Astrocyte (in vitro differentiated cells and primary cell): ENCODE data around the gene C6orf62. TPM values are rescaled to one million over a fixed set of nuclear protein-coding genes. Genes with fewer than 3 reads are reported as not detected.

ENCODE experiments used
- DNase-seq: peaks from one replicate; pipeline ENCODE4 v3.0.0-alpha.2; 2010; ENCODE audit warnings: low read depth
- FAIRE-seq: peaks from 2 replicates; lab custom pipeline; 2011; peaks lifted over from hg19 to GRCh38; lab: Jason Lieb, UNC
- H2AFZ ChIP-seq: 2 replicates; pipeline ENCODE4 v1.6.0; 2012; ENCODE audit warnings: low read depth, low read length, inconsistent platforms
- H3K27ac ChIP-seq: 2 replicates; pipeline ENCODE4 v1.5.1; 2011; ENCODE audit warnings: low read depth, low read length, inconsistent platforms
- H3K27me3 ChIP-seq: 2 replicates; pipeline ENCODE4 v1.6.0; 2011; ENCODE audit warnings: low read length, inconsistent platforms; ENCODE audit not compliant: insufficient read depth
- H3K36me3 ChIP-seq: 2 replicates; pipeline ENCODE4 v1.5.1; 2011; ENCODE audit warnings: low read length, inconsistent platforms; ENCODE audit not compliant: insufficient read depth
- H3K4me1 ChIP-seq: 2 replicates; pipeline ENCODE4 v1.5.1; 2011; ENCODE audit warnings: low read length, inconsistent platforms; ENCODE audit not compliant: insufficient read depth
- H3K4me2 ChIP-seq: 2 replicates; pipeline ENCODE4 v1.6.0; 2012; ENCODE audit warnings: low read length, inconsistent platforms
- H3K4me3 ChIP-seq: 2 replicates; pipeline ENCODE4 v1.5.1; 2011; ENCODE audit warnings: low read depth, mild to moderate bottlenecking, low read length, inconsistent platforms; ENCODE audit not compliant: insufficient read depth
- H3K79me2 ChIP-seq: 2 replicates; pipeline ENCODE4 v1.6.0; 2012; ENCODE audit warnings: mild to moderate bottlenecking, low read length, inconsistent platforms; ENCODE audit not compliant: insufficient read depth
- H3K9ac ChIP-seq: 2 replicates; pipeline ENCODE4 v1.6.0; 2012; ENCODE audit warnings: mild to moderate bottlenecking, low read length, inconsistent platforms
- H3K9me3 ChIP-seq: 2 replicates; pipeline ENCODE4 v1.5.1; 2012; ENCODE audit warnings: low read depth, mild to moderate bottlenecking, low read length, inconsistent platforms; ENCODE audit not compliant: insufficient read depth
- H4K20me1 ChIP-seq: 2 replicates; pipeline ENCODE4 v1.6.0; 2012; ENCODE audit warnings: low read length, inconsistent platforms; ENCODE audit not compliant: insufficient read depth
- H3K27ac Mint-ChIP-seq: one replicate; pipeline ENCODE4 v1.8.0; 2021; ENCODE audit warnings: mild to moderate bottlenecking, mixed read lengths; ENCODE audit not compliant: unreplicated experiment
- H3K27me3 Mint-ChIP-seq: one replicate; pipeline ENCODE4 v1.8.0; 2021; ENCODE audit warnings: low read depth, mixed read lengths; ENCODE audit not compliant: unreplicated experiment
- H3K36me3 Mint-ChIP-seq: one replicate; pipeline ENCODE4 v1.8.0; 2021; ENCODE audit warnings: low read depth, mixed read lengths; ENCODE audit not compliant: unreplicated experiment
- H3K4me1 Mint-ChIP-seq: one replicate; pipeline ENCODE4 v1.8.0; 2021; ENCODE audit warnings: low read depth, mixed read lengths; ENCODE audit not compliant: unreplicated experiment
- H3K4me3 Mint-ChIP-seq: one replicate; pipeline ENCODE4 v1.8.0; 2021; ENCODE audit warnings: mild to moderate bottlenecking, moderate library complexity, mixed read lengths; ENCODE audit not compliant: unreplicated experiment
- H3K9me3 Mint-ChIP-seq: one replicate; pipeline ENCODE4 v1.8.0; 2021; ENCODE audit warnings: mild to moderate bottlenecking, mixed read lengths; ENCODE audit not compliant: unreplicated experiment
- CTCF ChIP-seq: IDR thresholded peaks from 2 replicates; pipeline ENCODE4 v1.5.1; 2011; ENCODE audit warnings: low read depth, mild to moderate bottlenecking, inconsistent platforms, low read length, moderate library complexity; ENCODE audit not compliant: insufficient read depth
- EZH2 ChIP-seq: IDR thresholded peaks from 2 replicates; pipeline ENCODE4 v1.6.1; 2012; ENCODE audit warnings: mild to moderate bottlenecking, low read length, inconsistent platforms; ENCODE audit not compliant: insufficient read depth
- total RNA-seq: library from RNA; stranded (reverse); gene quantifications from 2 replicates; pipeline ENCODE4 v1.2.1, GENCODE V29; 2021

C6orf62 gene
- total RNA-seq, 1 donor from 2014 or later = 162 TPM

- no peaks in the 10 kb centered on the region for H3K9me3 ChIP-seq
- no peak overlapping the region for H2AFZ ChIP-seq
- no peaks in the 10 kb centered on the region for H4K20me1 ChIP-seq
- H3K36me3 ChIP-seq = no peaks in the 10 kb centered on the region
- H3K4me3 ChIP-seq = no peak overlapping the region
- H3K4me1 Mint-ChIP-seq = peaks cover 2% of the 10 kb centered on the region
- no peaks in the 10 kb centered on the region for H3K9me3 Mint-ChIP-seq
- no peak for DNase-seq
- H3K4me1 ChIP-seq = no peaks in the 10 kb centered on the region
- H3K27me3 Mint-ChIP-seq = no peaks in the 10 kb centered on the region
- no peaks in the 10 kb centered on the region for H3K27me3 ChIP-seq
- no peak for FAIRE-seq
- no peak overlapping the region for H3K27ac ChIP-seq
- H3K27ac Mint-ChIP-seq = no peak overlapping the region
- TF ChIP-seq EZH2 (no peak), CTCF (no peak)
- H3K79me2 ChIP-seq = no peaks in the 10 kb centered on the region
- no peak overlapping the region for H3K4me2 ChIP-seq
- no peaks in the 10 kb centered on the region for H3K36me3 Mint-ChIP-seq
- H3K9ac ChIP-seq = no peak overlapping the region
- H3K4me3 Mint-ChIP-seq = no peak overlapping the region
Measured at GRCh38 chr6:24760210-24760609, 41.3 kb upstream of the C6orf62 start.

- no peak overlapping the region for H3K9ac ChIP-seq
- no peak overlapping the region for H3K27ac ChIP-seq
- no peak overlapping the region for H3K4me3 Mint-ChIP-seq
- H3K27me3 Mint-ChIP-seq = no peaks in the 10 kb centered on the region
- H3K4me3 ChIP-seq = no peak overlapping the region
- no peaks in the 10 kb centered on the region for H3K36me3 Mint-ChIP-seq
- peaks cover 2% of the 10 kb centered on the region for H3K4me1 Mint-ChIP-seq
- H4K20me1 ChIP-seq = no peaks in the 10 kb centered on the region
- no peak overlapping the region for H3K4me2 ChIP-seq
- H2AFZ ChIP-seq = no peak overlapping the region
- H3K27me3 ChIP-seq = no peaks in the 10 kb centered on the region
- H3K4me1 ChIP-seq = no peaks in the 10 kb centered on the region
- no peaks in the 10 kb centered on the region for H3K79me2 ChIP-seq
- TF ChIP-seq CTCF = no peak
- TF ChIP-seq EZH2 = no peak
- no peak overlapping the region for H3K27ac Mint-ChIP-seq
- H3K9me3 Mint-ChIP-seq = no peaks in the 10 kb centered on the region
- no peaks in the 10 kb centered on the region for H3K36me3 ChIP-seq
- FAIRE-seq (no peak), DNase-seq (no peak)
- no peaks in the 10 kb centered on the region for H3K9me3 ChIP-seq
Measured at GRCh38 chr6:24759718-24760117, 40.8 kb upstream of the C6orf62 start.

- no peak for TF ChIP-seq EZH2
- no peak for TF ChIP-seq CTCF
- no peaks in the 10 kb centered on the region for H4K20me1 ChIP-seq
- DNase-seq (no peak), FAIRE-seq (no peak)
- H3K4me2 ChIP-seq = no peak overlapping the region
- no peaks in the 10 kb centered on the region for H3K36me3 ChIP-seq
- no peaks in the 10 kb centered on the region for H3K4me1 ChIP-seq
- no peaks in the 10 kb centered on the region for H3K36me3 Mint-ChIP-seq
- no peaks in the 10 kb centered on the region for H3K9me3 Mint-ChIP-seq
- no peak overlapping the region for H3K9ac ChIP-seq
- no peaks in the 10 kb centered on the region for H3K4me1 Mint-ChIP-seq
- H3K4me3 Mint-ChIP-seq = no peak overlapping the region
- H3K79me2 ChIP-seq = no peaks in the 10 kb centered on the region
- H3K4me3 ChIP-seq = no peak overlapping the region
- no peaks in the 10 kb centered on the region for H3K9me3 ChIP-seq
- H3K27ac ChIP-seq = no peak overlapping the region
- no peak overlapping the region for H3K27ac Mint-ChIP-seq
- no peaks in the 10 kb centered on the region for H3K27me3 Mint-ChIP-seq
- no peaks in the 10 kb centered on the region for H3K27me3 ChIP-seq
- H2AFZ ChIP-seq = no peak overlapping the region
Measured at GRCh38 chr6:24757611-24758010, 38.7 kb upstream of the C6orf62 start.
